Upper lobe of left lung (tissue), 4 donors: ENCODE measurements around the gene ELOVL5.

Experiments used
- CTCF ChIP-seq, 6 experiments: fragments of 450-650 bp in 4 of 6; fragments of 200-600 bp in 2 of 6; sonication (generic) in 2 of 6; IDR thresholded peaks; one replicate each; pipeline ENCODE4 v1.5.1; 2016 to 2019; ENCODE audit warnings: antibody characterized with exemption in 6 of 6
- EP300 ChIP-seq, 4 donors: sonication (generic); formaldehyde crosslinking; IDR thresholded peaks; one replicate each; pipeline ENCODE4 v1.5.1; 2017; ENCODE audit warnings: antibody characterized with exemption in 4 of 4, control low read depth in 2 of 4
- POLR2AphosphoS5 ChIP-seq, 2 donors: sonication (generic); formaldehyde crosslinking; IDR thresholded peaks; one replicate each; pipeline ENCODE4 v1.5.1; 2017; ENCODE audit warnings: antibody characterized with exemption in 2 of 2

- TF ChIP-seq CTCF (IDR thresholded peaks at IDR 0.05) (no peak), POLR2AphosphoS5 (IDR thresholded peaks at IDR 0.05) (no peak), EP300 (IDR thresholded peaks at IDR 0.05) (no peak)
These were observed 113.2 kb downstream of the ELOVL5 start for GRCh38 chr6:53235508-53235907.
